CD14-positive monocyte (primary cell): ENCODE results near the gene PTPRN2. TPM values are rescaled to one million over a fixed set of nuclear protein-coding genes. Genes with fewer than 3 reads are reported as not detected.
"Not testable (repeated sequence)": the region's sequence is repeated elsewhere in the genome, so short reads cannot be mapped to it uniquely, and the experiment has no call there.

ENCODE experiments used
- DNase-seq, 3 donors: peaks; one replicate each; pipeline ENCODE4 v3.0.0-alpha.2; 2011 to 2022
- H2AFZ ChIP-seq: 2 replicates; pipeline ENCODE4 v1.6.0; 2012; ENCODE audit warnings: mild to moderate bottlenecking, low read depth, low read length, inconsistent platforms; ENCODE audit not compliant: insufficient read depth, poor library complexity, severe bottlenecking
- H3K27ac ChIP-seq, 2 donors: 1 replicate in 1 of 2; 2 replicates in 1 of 2; pipeline ENCODE4 v1.5.1; 2012 to 2013; ENCODE audit warnings: low read length in 2 of 2, control low read depth in 1 of 2, inconsistent platforms in 1 of 2, low read depth in 1 of 2, mild to moderate bottlenecking in 1 of 2
- H3K27me3 ChIP-seq, 2 donors: one replicate each; pipeline versions ENCODE4 v1.6.0 to v1.6.1; 2011 to 2013; ENCODE audit warnings: low read length in 2 of 2; ENCODE audit not compliant: control insufficient read depth in 2 of 2, insufficient read depth in 2 of 2
- H3K36me3 ChIP-seq, 2 donors: replicated peaks in 1 of 2; 1 replicate in 1 of 2; 2 replicates in 1 of 2; pipeline versions ENCODE4 v1.5.1 to v1.6.1; 2012 to 2013; ENCODE audit warnings: low read length in 2 of 2, control low read depth in 1 of 2, inconsistent platforms in 1 of 2, mild to moderate bottlenecking in 1 of 2; ENCODE audit not compliant: insufficient read depth in 2 of 2, control insufficient read depth in 1 of 2
- H3K4me1 ChIP-seq, 2 donors: 1 replicate in 1 of 2; 2 replicates in 1 of 2; pipeline versions ENCODE4 v1.5.1 to v1.6.1; 2012 to 2013; ENCODE audit warnings: low read length in 2 of 2, control low read depth in 1 of 2, inconsistent platforms in 1 of 2, mild to moderate bottlenecking in 1 of 2, moderate library complexity in 1 of 2; ENCODE audit not compliant: insufficient read depth in 2 of 2, control insufficient read depth in 1 of 2
- H3K4me2 ChIP-seq: replicated peaks from 2 replicates; pipeline ENCODE3; 2012; ENCODE audit warnings: low read length, moderate library complexity, mild to moderate bottlenecking; ENCODE audit not compliant: poor library complexity, severe bottlenecking; ENCODE audit errors: extremely low read depth
- H3K4me3 ChIP-seq, 3 experiments: fragments of 200-600 bp in 1 of 3; sonication (generic) in 1 of 3; replicated peaks in 1 of 3; 1 replicate in 2 of 3; 2 replicates in 1 of 3; pipeline ENCODE4 v1.5.1; 2011 to 2013; ENCODE audit warnings: low read length in 3 of 3, mild to moderate bottlenecking in 3 of 3, control low read depth in 2 of 3, low read depth in 2 of 3, inconsistent platforms in 1 of 3, moderate library complexity in 1 of 3
- H3K79me2 ChIP-seq: 2 replicates; pipeline ENCODE4 v1.6.0; 2012; ENCODE audit warnings: mild to moderate bottlenecking, control low read depth, inconsistent platforms, low read length, moderate library complexity; ENCODE audit not compliant: insufficient read depth
- H3K9ac ChIP-seq: 2 replicates; pipeline ENCODE4 v1.6.0; 2017; ENCODE audit warnings: low read length, mild to moderate bottlenecking; ENCODE audit not compliant: insufficient read depth, poor library complexity, severe bottlenecking
- H3K9me3 ChIP-seq, 2 donors: replicated peaks in 1 of 2; 1 replicate in 1 of 2; 2 replicates in 1 of 2; pipeline versions ENCODE4 v1.5.1 to v1.6.1; 2012 to 2013; ENCODE audit warnings: low read length in 2 of 2, control low read depth in 1 of 2; ENCODE audit not compliant: control insufficient read depth in 1 of 2, insufficient read depth in 1 of 2
- H4K20me1 ChIP-seq: 2 replicates; pipeline ENCODE4 v1.6.0; 2012; ENCODE audit warnings: mild to moderate bottlenecking, low read length, control low read depth, moderate library complexity; ENCODE audit not compliant: insufficient read depth
- H3K27ac Mint-ChIP-seq, 7 donors: one replicate each; pipeline ENCODE4 v1.8.0; 2020; ENCODE audit warnings: mild to moderate bottlenecking in 7 of 7, mixed read lengths in 7 of 7, moderate library complexity in 6 of 7, inconsistent platforms in 2 of 7
- H3K27me3 Mint-ChIP-seq, 3 donors: one replicate each; pipeline ENCODE4 v1.8.0; 2021 to 2022; ENCODE audit warnings: low read depth in 3 of 3, mild to moderate bottlenecking in 3 of 3, mixed read lengths in 3 of 3, moderate library complexity in 3 of 3, inconsistent platforms in 1 of 3
- H3K36me3 Mint-ChIP-seq, 2 donors: one replicate each; pipeline ENCODE4 v1.8.0; 2020; ENCODE audit warnings: mixed read lengths in 2 of 2, inconsistent platforms in 1 of 2, mild to moderate bottlenecking in 1 of 2
- H3K4me1 Mint-ChIP-seq: one replicate; pipeline ENCODE4 v1.8.0; 2020; ENCODE audit warnings: mild to moderate bottlenecking, mixed read lengths
- H3K4me3 Mint-ChIP-seq, 2 donors: one replicate each; pipeline ENCODE4 v1.8.0; 2020; ENCODE audit warnings: mild to moderate bottlenecking in 2 of 2, mixed read lengths in 2 of 2, moderate library complexity in 1 of 2
- H3K9me3 Mint-ChIP-seq, 7 donors: one replicate each; pipeline ENCODE4 v1.8.0; 2020 to 2022; ENCODE audit warnings: mixed read lengths in 7 of 7, mild to moderate bottlenecking in 6 of 7, moderate library complexity in 6 of 7, inconsistent platforms in 2 of 7
- CTCF ChIP-seq: fragments of 200-600 bp; IDR thresholded peaks from one replicate; pipeline ENCODE4 v1.8.0; 2022; ENCODE audit warnings: antibody characterized with exemption, mild to moderate bottlenecking
- WGBS: methylation state at CpG from one replicate; pipeline ENCODE4 v1.1.5; 2013; ENCODE audit warnings: missing lambda C conversion rate; ENCODE audit not compliant: insufficient coverage; 5-methylcytosine and 5-hydroxymethylcytosine counted together
- intact Hi-C, 2 donors: fragments of 100-400 bp; cut with micrococcal nuclease; formaldehyde crosslinking; loops; one replicate each; pipeline versions ENCODE4 v1.15.0 to v1.15.1; 2023
- polyA plus RNA-seq, 3 donors: library from polyadenylated mRNA; depleted of rRNA in 1 of 3; unstranded in 2 of 3; stranded (reverse) in 1 of 3; fragments of 300-500 nt in 2 of 3; fragments of >200 nt in 1 of 3; fragmentation: Illumina TruSeq in 2 of 3; gene quantifications; 1 replicate in 2 of 3; 2 replicates in 1 of 3; pipeline ENCODE4 v1.2.3, GENCODE V29; 2012 to 2021

PTPRN2 gene
- polyA plus RNA-seq, 3 donors = 0.25 to 1.4 (median 0.97) TPM

DNA sequence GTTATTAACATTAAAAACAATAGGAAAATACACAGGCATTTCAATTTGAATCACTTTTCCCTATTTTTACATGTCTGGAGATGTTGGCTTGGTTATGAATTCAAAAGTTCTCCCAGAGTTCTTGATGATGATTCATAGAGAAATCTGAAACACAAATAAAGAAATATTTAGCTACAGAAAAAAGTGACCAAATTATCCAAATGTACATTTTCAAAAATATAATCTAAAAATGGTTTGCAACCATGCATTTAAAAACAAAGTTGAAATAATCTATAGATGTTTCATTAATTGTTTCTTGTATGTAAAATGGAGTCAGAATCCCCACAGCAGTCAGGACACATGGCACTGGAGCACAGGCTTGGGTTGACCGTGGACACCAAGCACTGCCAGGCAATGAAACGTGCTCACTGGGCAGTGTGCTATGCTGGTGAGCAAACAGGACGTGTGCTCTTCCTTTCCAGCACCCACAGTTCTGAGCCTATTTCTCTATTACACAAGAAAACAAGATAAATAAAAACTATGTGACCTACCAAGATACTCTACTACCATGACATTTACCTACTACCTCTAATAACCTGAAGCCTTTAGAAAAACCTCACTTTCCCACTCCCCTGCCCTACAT lies 44.1 kb upstream of the PTPRN2 start:
- H3K4me3 ChIP-seq = no peak overlapping the region
- H4K20me1 ChIP-seq = no peaks in the 10 kb centered on the region
- H3K4me1 ChIP-seq = no peaks in the 10 kb centered on the region
- peaks cover 50 to 84% of the 10 kb centered on the region in 2 donors for H3K36me3 Mint-ChIP-seq
- H3K36me3 ChIP-seq = peaks cover 40 to 82% of the 10 kb centered on the region in 2 donors
- no peaks in the 10 kb centered on the region for H3K9me3 ChIP-seq
- H3K27me3 Mint-ChIP-seq = no peaks in the 10 kb centered on the region
- no peak overlapping the region for H3K4me3 Mint-ChIP-seq
- H3K9me3 Mint-ChIP-seq = peaks cover 0 to 1% (median 0%) of the 10 kb centered on the region in 7 donors
- H3K27me3 ChIP-seq = no peaks in the 10 kb centered on the region
- no peak overlapping the region for H3K4me2 ChIP-seq
- H3K4me1 Mint-ChIP-seq = no peaks in the 10 kb centered on the region
- WGBS = 100% methylated on average over 3 of the region's 3 CpGs
- no peak overlapping the region for H3K27ac Mint-ChIP-seq
- H3K79me2 ChIP-seq = no peaks in the 10 kb centered on the region
- H3K27ac ChIP-seq = no peak overlapping the region
- no peak for DNase-seq
- H2AFZ ChIP-seq = no peak overlapping the region
- no peak overlapping the region for H3K9ac ChIP-seq
- intact Hi-C loops = no loop called here
- TF ChIP-seq CTCF = no peak

- H3K9me3 Mint-ChIP-seq, H3K4me1 Mint-ChIP-seq, H3K27me3 Mint-ChIP-seq, intact Hi-C loops, H3K4me3 ChIP-seq, H3K27me3 ChIP-seq, H2AFZ ChIP-seq, H4K20me1 ChIP-seq, H3K4me1 ChIP-seq, H3K27ac Mint-ChIP-seq, H3K79me2 ChIP-seq, H3K9me3 ChIP-seq, H3K27ac ChIP-seq, H3K4me3 Mint-ChIP-seq, H3K4me2 ChIP-seq, H3K9ac ChIP-seq, DNase-seq: not testable (repeated sequence)
- peaks cover 49 to 89% of the 10 kb centered on the region in 2 donors for H3K36me3 Mint-ChIP-seq
- H3K36me3 ChIP-seq = peaks cover 28 to 73% of the 10 kb centered on the region in 2 donors
- 100% methylated on average over 4 of the region's 8 CpGs for WGBS
Observed at GRCh38 chr7:158626289-158626688, 38.7 kb upstream of the PTPRN2 start.
